Activated naive CD4-positive, alpha-beta T cell treated with anti-CD3 and anti-CD28 coated beads for 36 hours (primary cell): ENCODE measurements around the gene AADACL2. TPM values are rescaled to one million over a fixed set of nuclear protein-coding genes. Genes with fewer than 3 reads are reported as not detected.

Experiments used
- CTCF ChIA-PET: fragments of 350-600 bp; sonication (Branson Sonifier 250); formaldehyde crosslinking; loops from one replicate; lab custom pipeline; 2021; ENCODE audit warnings: antibody characterized with exemption; lab: Charles Lee
- DNase-seq: peaks from one replicate; pipeline ENCODE4 v3.0.0-alpha.2; 2020
- H3K27ac Mint-ChIP-seq: one replicate; pipeline ENCODE4 v1.8.0; 2021; ENCODE audit warnings: mild to moderate bottlenecking, mixed read lengths
- H3K27me3 Mint-ChIP-seq: one replicate; pipeline ENCODE4 v1.8.0; 2021; ENCODE audit warnings: low read depth, mixed read lengths
- H3K36me3 Mint-ChIP-seq: one replicate; pipeline ENCODE4 v1.8.0; 2021; ENCODE audit warnings: low read depth, mixed read lengths
- H3K4me1 Mint-ChIP-seq: one replicate; pipeline ENCODE4 v1.8.0; 2021; ENCODE audit warnings: low read depth, mixed read lengths
- H3K4me3 Mint-ChIP-seq: one replicate; pipeline ENCODE4 v1.8.0; 2021; ENCODE audit warnings: mild to moderate bottlenecking, moderate library complexity, mixed read lengths
- H3K9me3 Mint-ChIP-seq: one replicate; pipeline ENCODE4 v1.8.0; 2021; ENCODE audit warnings: mixed read lengths
- intact Hi-C: fragments of 100-400 bp; cut with micrococcal nuclease; formaldehyde crosslinking; loops from one replicate; pipeline ENCODE4 v1.15.1; 2023
- total RNA-seq, 2 experiments: library from RNA; stranded (reverse); gene quantifications; one replicate each; pipeline ENCODE4 v1.2.3, GENCODE V29; 2021

AADACL2 gene
- total RNA-seq: not detected

DNA sequence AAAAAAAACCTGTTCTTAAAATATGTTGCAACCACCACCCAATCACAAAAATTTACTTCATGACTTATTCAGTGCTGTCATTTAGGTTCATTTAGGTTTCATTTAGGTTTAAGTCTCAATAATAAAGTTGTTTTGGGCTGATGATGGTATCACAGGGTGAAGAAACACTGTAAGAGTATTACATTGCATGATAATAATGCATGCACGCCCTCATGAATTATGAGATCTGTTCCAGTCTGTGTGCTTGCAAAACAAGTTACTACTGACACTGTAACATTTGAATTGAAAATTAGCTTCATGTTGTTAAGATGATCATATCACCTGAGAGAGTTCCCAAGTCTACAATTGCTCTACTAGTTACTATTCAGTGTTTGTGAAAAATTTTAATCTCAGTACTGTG lies at the start of gene AADACL2:
Gene AADACL2 (plus strand): TSS at position 315 of the 400 bp plus-strand sequence. CDS start 109 bp downstream, outside the sequence.
- no peak for DNase-seq
- Mint-ChIP-seq H3K4me1 (no peaks in the 10 kb centered on the region), H3K4me3 (no peak within 1 kb of the TSS), H3K27me3 (no peaks in the 10 kb centered on the region), H3K36me3 (no peaks in the 10 kb centered on the region), H3K27ac (no peak within 1 kb of the TSS), H3K9me3 (no peaks in the 10 kb centered on the region)
- CTCF ChIA-PET: interaction anchor here (0.9 kb wide), 1 partner anchor 185 kb away, joined by 3 read pairs; no protein-coding TSS in a partner anchor
- intact Hi-C loops: no loop called here

- no peaks in the 10 kb centered on the region for H3K36me3 Mint-ChIP-seq
Observed at GRCh38 chr3:151684094-151684493, 49.6 kb upstream of the AADACL2 start.

DNA sequence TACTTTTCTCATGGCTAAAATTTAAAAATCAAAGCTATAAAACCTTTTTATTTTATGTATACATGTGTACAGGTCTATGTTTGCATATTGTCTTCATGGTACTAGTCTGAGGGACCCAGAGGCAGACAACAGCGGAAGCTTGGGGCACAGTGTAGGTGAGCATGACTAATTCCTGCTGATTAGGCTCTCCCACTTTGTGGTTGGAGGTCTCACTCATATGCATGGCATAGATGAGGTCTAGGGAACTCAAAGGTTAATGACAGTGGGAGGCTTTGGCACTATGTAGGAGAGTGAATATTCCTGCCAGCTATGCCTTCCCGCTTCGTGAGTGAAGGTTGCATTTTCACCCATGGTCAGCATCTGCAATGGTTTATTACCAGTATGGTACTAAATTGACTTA lies 47.5 kb upstream of the AADACL2 start:
- no peaks in the 10 kb centered on the region for H3K27me3 Mint-ChIP-seq
- intact Hi-C loops: no loop called here
- H3K27ac Mint-ChIP-seq: no peak overlapping the region
- no peak for DNase-seq
- no peaks in the 10 kb centered on the region for H3K9me3 Mint-ChIP-seq
- H3K36me3 Mint-ChIP-seq: no peaks in the 10 kb centered on the region
- CTCF ChIA-PET: no interaction called here
- no peak overlapping the region for H3K4me3 Mint-ChIP-seq
- H3K4me1 Mint-ChIP-seq: no peaks in the 10 kb centered on the region

More at GRCh38 chr3:151684094-151684493, 49.6 kb upstream of the AADACL2 start:
- DNase-seq: no peak
- intact Hi-C loops: no loop called here
- CTCF ChIA-PET: no interaction called here
- Mint-ChIP-seq H3K27me3 (no peaks in the 10 kb centered on the region), H3K27ac (no peak overlapping the region), H3K9me3 (no peaks in the 10 kb centered on the region), H3K4me1 (no peaks in the 10 kb centered on the region), H3K4me3 (no peak overlapping the region)

DNA sequence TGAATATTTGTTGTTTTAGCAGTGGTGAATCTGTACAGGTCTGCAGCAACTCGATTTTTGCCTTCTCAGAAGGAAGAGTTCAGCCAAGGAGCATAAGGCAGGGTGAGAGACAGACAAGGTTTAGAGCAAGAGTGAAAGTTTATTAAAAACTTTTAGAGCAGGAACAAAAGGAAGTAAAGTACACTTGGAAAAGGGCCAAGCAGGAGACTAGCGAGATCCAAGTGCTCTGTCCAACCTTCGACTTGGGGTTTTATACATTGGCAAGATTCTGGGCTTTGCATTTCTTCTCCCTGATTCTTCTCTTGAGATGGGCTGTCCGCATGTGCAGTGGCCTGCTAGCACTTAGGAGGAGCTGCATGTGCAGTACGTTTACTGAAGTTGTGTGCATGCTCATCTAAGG lies 46.7 kb upstream of the AADACL2 start:
- no peak overlapping the region for H3K4me3 Mint-ChIP-seq
- intact Hi-C loops: no loop called here
- no peak for DNase-seq
- H3K9me3 Mint-ChIP-seq: no peaks in the 10 kb centered on the region
- no peaks in the 10 kb centered on the region for H3K36me3 Mint-ChIP-seq
- CTCF ChIA-PET: no interaction called here
- no peaks in the 10 kb centered on the region for H3K4me1 Mint-ChIP-seq
- no peak overlapping the region for H3K27ac Mint-ChIP-seq
- no peaks in the 10 kb centered on the region for H3K27me3 Mint-ChIP-seq

GRCh38 chr3:151688571-151688970 lies 45.2 kb upstream of the AADACL2 start:
- H3K4me3 Mint-ChIP-seq: no peak overlapping the region
- H3K36me3 Mint-ChIP-seq: no peaks in the 10 kb centered on the region
- no peaks in the 10 kb centered on the region for H3K9me3 Mint-ChIP-seq
- CTCF ChIA-PET: no interaction called here
- intact Hi-C loops: no loop called here
- no peak for DNase-seq
- H3K27ac Mint-ChIP-seq: no peak overlapping the region
- H3K4me1 Mint-ChIP-seq: no peaks in the 10 kb centered on the region
- no peaks in the 10 kb centered on the region for H3K27me3 Mint-ChIP-seq

DNA sequence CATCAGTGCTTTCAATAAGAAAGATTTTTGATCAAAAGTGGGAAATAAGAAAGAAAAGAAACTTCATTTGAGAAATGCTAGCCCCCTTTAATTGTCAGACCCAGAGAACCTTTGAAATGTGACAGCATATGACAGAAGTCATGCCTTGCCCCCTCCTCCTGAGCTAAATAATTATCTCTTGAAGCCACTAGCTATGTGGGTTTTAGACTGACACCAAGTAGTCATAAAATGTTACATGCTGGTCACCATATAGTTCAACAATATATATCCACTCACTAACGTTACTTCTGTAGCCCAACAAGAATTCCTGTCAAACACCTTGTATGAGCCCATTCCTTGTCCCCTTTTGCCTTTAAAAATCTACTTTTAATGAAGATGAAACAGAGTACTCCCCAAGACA lies 43.1 kb upstream of the AADACL2 start:
- H3K27ac Mint-ChIP-seq: no peak overlapping the region
- intact Hi-C loops: no loop called here
- no peaks in the 10 kb centered on the region for H3K36me3 Mint-ChIP-seq

GRCh38 chr3:151697496-151697895 lies 36.2 kb upstream of the AADACL2 start:
- intact Hi-C loops: no loop called here
- Mint-ChIP-seq H3K36me3 (no peaks in the 10 kb centered on the region), H3K9me3 (peaks cover 7% of the 10 kb centered on the region), H3K4me3 (no peak overlapping the region), H3K4me1 (no peaks in the 10 kb centered on the region), H3K27ac (no peak overlapping the region), H3K27me3 (peaks cover 3% of the 10 kb centered on the region)
- no peak for DNase-seq
- CTCF ChIA-PET: no interaction called here

More for the DNA sequence above, 43.1 kb upstream of the AADACL2 start:
- Mint-ChIP-seq H3K4me3 (no peak overlapping the region), H3K4me1 (no peaks in the 10 kb centered on the region), H3K9me3 (no peaks in the 10 kb centered on the region), H3K27me3 (no peaks in the 10 kb centered on the region)
- CTCF ChIA-PET: interaction anchor here (1.1 kb wide), 1 partner anchor 148 kb away, joined by 3 read pairs; no protein-coding TSS in a partner anchor
- no peak for DNase-seq

DNA sequence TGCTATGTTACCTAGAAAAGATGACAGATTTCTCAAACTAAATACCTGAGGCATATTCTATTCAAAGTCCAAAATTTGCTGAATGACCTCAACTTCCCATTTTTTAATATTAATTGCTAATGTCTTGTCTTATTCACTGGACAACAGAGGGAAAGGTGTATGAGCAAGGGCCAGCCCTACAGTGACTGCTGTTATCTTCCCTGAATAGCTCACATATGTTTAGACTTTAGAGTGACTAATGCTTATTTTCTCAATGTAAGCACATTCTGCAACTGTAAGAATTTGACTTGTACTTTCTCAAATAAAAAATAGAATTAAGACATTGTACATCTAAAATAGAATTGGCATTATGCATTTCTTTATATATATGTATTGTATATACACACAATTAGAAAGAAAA lies 26.5 kb upstream of the AADACL2 start:
- H3K4me1 Mint-ChIP-seq: no peaks in the 10 kb centered on the region
- H3K9me3 Mint-ChIP-seq: peaks cover 5% of the 10 kb centered on the region
- H3K4me3 Mint-ChIP-seq: no peak overlapping the region
- no peak for DNase-seq
- no peaks in the 10 kb centered on the region for H3K36me3 Mint-ChIP-seq
- CTCF ChIA-PET: no interaction called here
- intact Hi-C loops: no loop called here
- no peaks in the 10 kb centered on the region for H3K27me3 Mint-ChIP-seq
- H3K27ac Mint-ChIP-seq: no peak overlapping the region

GRCh38 chr3:151708868-151709267 lies 24.9 kb upstream of the AADACL2 start:
- no peak overlapping the region for H3K4me3 Mint-ChIP-seq
- DNase-seq: no peak
- intact Hi-C loops: no loop called here
- no peaks in the 10 kb centered on the region for H3K27me3 Mint-ChIP-seq
- peaks cover 8% of the 10 kb centered on the region for H3K9me3 Mint-ChIP-seq
- CTCF ChIA-PET: no interaction called here
- no peak overlapping the region for H3K27ac Mint-ChIP-seq
- H3K36me3 Mint-ChIP-seq: no peaks in the 10 kb centered on the region
- H3K4me1 Mint-ChIP-seq: no peaks in the 10 kb centered on the region

- Mint-ChIP-seq H3K27me3 (no peaks in the 10 kb centered on the region), H3K4me3 (no peak overlapping the region), H3K36me3 (no peaks in the 10 kb centered on the region), H3K4me1 (no peaks in the 10 kb centered on the region), H3K27ac (no peak overlapping the region), H3K9me3 (peaks cover 8% of the 10 kb centered on the region)
- intact Hi-C loops: no loop called here
- CTCF ChIA-PET: no interaction called here
- no peak for DNase-seq
Observed at GRCh38 chr3:151709847-151710246, 23.9 kb upstream of the AADACL2 start.

- DNase-seq: no peak
- no peaks in the 10 kb centered on the region for H3K36me3 Mint-ChIP-seq
- H3K27ac Mint-ChIP-seq: no peak overlapping the region
- CTCF ChIA-PET: no interaction called here
- intact Hi-C loops: no loop called here
- peaks cover 2% of the 10 kb centered on the region for H3K27me3 Mint-ChIP-seq
- H3K4me1 Mint-ChIP-seq: no peaks in the 10 kb centered on the region
- no peak overlapping the region for H3K4me3 Mint-ChIP-seq
- no peaks in the 10 kb centered on the region for H3K9me3 Mint-ChIP-seq
Observed at GRCh38 chr3:151721294-151721693, 12.4 kb upstream of the AADACL2 start.

GRCh38 chr3:151722856-151723255 lies 10.9 kb upstream of the AADACL2 start:
- Mint-ChIP-seq H3K27ac (no peak overlapping the region), H3K27me3 (peaks cover 2% of the 10 kb centered on the region), H3K36me3 (no peaks in the 10 kb centered on the region), H3K4me1 (no peaks in the 10 kb centered on the region), H3K9me3 (no peaks in the 10 kb centered on the region), H3K4me3 (no peak overlapping the region)
- intact Hi-C loops: no loop called here
- no peak for DNase-seq
- CTCF ChIA-PET: no interaction called here

DNA sequence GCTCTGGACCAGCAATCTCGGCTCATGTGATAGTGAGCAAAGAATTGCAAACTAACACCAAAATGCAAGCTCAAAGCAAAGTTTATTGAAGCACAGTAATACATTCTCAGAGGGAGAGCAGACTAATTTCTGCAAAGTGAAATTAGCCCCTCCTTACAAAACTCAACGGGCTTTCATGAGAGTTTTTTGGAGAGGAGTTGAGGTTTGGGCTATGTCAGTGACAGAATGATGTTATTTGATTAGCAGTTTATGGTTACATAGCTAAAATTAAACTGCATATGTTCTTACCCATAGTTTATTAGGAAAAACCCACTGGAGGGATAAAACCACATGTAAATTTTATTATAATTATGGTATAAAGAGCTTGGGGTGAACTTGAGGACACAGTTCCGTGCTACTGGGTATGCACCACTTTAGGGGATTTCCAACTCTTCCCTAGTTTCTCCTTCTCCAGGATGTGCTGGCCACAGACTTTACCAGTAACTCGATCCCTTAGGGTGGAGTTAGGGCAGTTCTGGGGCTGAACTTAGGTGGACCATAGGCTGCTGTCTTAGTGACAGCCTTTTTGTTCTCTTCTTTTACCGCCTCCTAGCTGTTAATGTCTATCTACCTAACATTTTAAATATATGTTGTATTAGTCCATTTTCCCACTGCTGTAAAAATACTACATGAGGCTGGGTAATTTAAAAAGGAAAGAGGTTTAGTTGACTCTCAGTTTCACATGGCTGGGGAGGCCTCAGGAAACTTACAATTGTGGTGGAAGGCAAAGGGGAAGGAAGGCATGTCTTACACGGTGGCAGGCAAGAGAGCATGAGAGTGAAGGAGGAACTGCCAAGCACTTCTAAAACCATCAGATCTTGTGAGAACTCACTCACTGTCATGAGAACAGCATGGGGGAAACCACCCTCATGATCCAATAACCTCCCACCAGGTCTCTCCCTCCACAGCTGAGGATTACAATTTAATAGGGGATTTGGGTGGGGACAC lies 8.9 kb upstream of the AADACL2 start:
- CTCF ChIA-PET: no interaction called here
- intact Hi-C loops: no loop called here
- H3K36me3 Mint-ChIP-seq: no peaks in the 10 kb centered on the region
- H3K4me3 Mint-ChIP-seq: no peak overlapping the region
- H3K4me1 Mint-ChIP-seq: no peaks in the 10 kb centered on the region
- no peak overlapping the region for H3K27ac Mint-ChIP-seq
- H3K9me3 Mint-ChIP-seq: no peaks in the 10 kb centered on the region
- DNase-seq: no peak
- H3K27me3 Mint-ChIP-seq: peaks cover 2% of the 10 kb centered on the region
